Spleen (tissue), 11 donors: ENCODE data around the gene MED29. TPM values are rescaled to one million over a fixed set of nuclear protein-coding genes. Genes with fewer than 3 reads are reported as not detected.

Experiments
- DNase-seq: peaks from one replicate; pipeline ENCODE4 v3.0.0-alpha.2; 2020
- H3K27ac ChIP-seq, 8 donors: fragments of 200-600 bp; sonication (generic) in 7 of 8; 1 replicate in 4 of 8; 2 replicates in 4 of 8; pipeline versions ENCODE4 v1.5.0 to v1.8.0; 2016 to 2021; ENCODE audit warnings: inconsistent platforms in 4 of 8, mild to moderate bottlenecking in 4 of 8, moderate library complexity in 1 of 8
- H3K27me3 ChIP-seq, 7 donors: fragments of 200-600 bp; sonication (generic) in 6 of 7; replicated peaks in 1 of 7; 1 replicate in 4 of 7; 2 replicates in 3 of 7; pipeline versions ENCODE4 v1.5.0 to v1.8.0; 2016 to 2021; ENCODE audit warnings: inconsistent platforms in 3 of 7, mild to moderate bottlenecking in 1 of 7
- H3K36me3 ChIP-seq, 6 donors: fragments of 200-600 bp; sonication (generic) in 5 of 6; 1 replicate in 4 of 6; 2 replicates in 2 of 6; pipeline versions ENCODE4 v1.5.0 to v1.8.0; 2016 to 2021; ENCODE audit warnings: inconsistent platforms in 2 of 6
- H3K4me1 ChIP-seq, 6 donors: fragments of 200-600 bp; sonication (generic) in 5 of 6; 1 replicate in 3 of 6; 2 replicates in 3 of 6; pipeline versions ENCODE4 v1.5.0 to v1.8.0; 2016 to 2021; ENCODE audit warnings: inconsistent platforms in 3 of 6
- H3K4me3 ChIP-seq, 8 donors: fragments of 200-600 bp; sonication (generic) in 7 of 8; 1 replicate in 4 of 8; 2 replicates in 4 of 8; pipeline versions ENCODE4 v1.5.0 to v1.8.0; 2016 to 2021; ENCODE audit warnings: inconsistent platforms in 4 of 8, mild to moderate bottlenecking in 4 of 8, moderate library complexity in 2 of 8
- H3K9me3 ChIP-seq, 8 donors: fragments of 200-600 bp; sonication (generic) in 7 of 8; 1 replicate in 4 of 8; 2 replicates in 4 of 8; pipeline versions ENCODE4 v1.5.0 to v1.8.0; 2016 to 2021; ENCODE audit warnings: inconsistent platforms in 4 of 8
- CTCF ChIP-seq, 11 experiments: fragments of 200-600 bp in 7 of 11; fragments of 450-650 bp in 4 of 11; sonication (generic) in 4 of 11; IDR thresholded peaks in 8 of 11; conservative IDR thresholded peaks in 3 of 11; 1 replicate in 7 of 11; 2 replicates in 4 of 11; pipeline versions ENCODE4 v1.4.0 to v1.8.0; 2016 to 2021; ENCODE audit warnings: antibody characterized with exemption in 11 of 11, inconsistent platforms in 4 of 11, mild to moderate bottlenecking in 1 of 11
- POLR2A ChIP-seq, 3 donors: fragments of 450-650 bp; IDR thresholded peaks; one replicate each; pipeline ENCODE4 v1.5.1; 2017; ENCODE audit warnings: antibody characterized with exemption in 3 of 3, mild to moderate bottlenecking in 1 of 3
- POLR2AphosphoS5 ChIP-seq, 3 donors: sonication (generic); formaldehyde crosslinking; IDR thresholded peaks; one replicate each; pipeline ENCODE4 v1.5.1; 2017; ENCODE audit warnings: antibody characterized with exemption in 3 of 3
- WGBS, 5 donors: extraction: QIAGEN DNeasy Blood & Tissue Kit in 3 of 5; methylation state at CpG; one replicate each; pipeline versions ENCODE4 v1.1.5 to v1.1.7; 2013 to 2018; 5-methylcytosine and 5-hydroxymethylcytosine counted together
- intact Hi-C: fragments of 100-400 bp; cut with DNase I; formaldehyde crosslinking; loops from one replicate; pipeline ENCODE4 v1.15.0; 2023; ENCODE audit warnings: low total_unique reads
- polyA plus RNA-seq, 3 donors: library from polyadenylated mRNA; stranded (reverse); fragments of 200-250 nt; gene quantifications; one replicate each; pipeline ENCODE4 v1.2.1, GENCODE V29; 2013
- total RNA-seq, 7 donors: library from RNA; depleted of rRNA in 3 of 7; stranded (reverse); fragments of >200 nt in 3 of 7; fragmentation: NEBNext Ultra II Directional in 4 of 7; extraction: Animal tissue kit (Norgen Biotek cat#: 25700) in 4 of 7; gene quantifications; one replicate each; pipeline versions ENCODE4 v1.1.0 to v1.2.1, GENCODE V29; 2016 to 2021
- donor health status: healthy with polysubstance abuse.
- donor health status: DM: no; HTN: no; CAD: no; lungs with moderate emphysema.
- donor health status: DM: no; HTN: no; CAD: no.
- donor health status: Bipolar disorder and iron deficiency.
- donor health status: healthy.
- donor health status: DM: no; HTN: no; CAD: no.
- donor health status: DM: yes; HTN: yes; CAD: no.

Gene MED29
- total and polyA plus RNA-seq, 10 donors: 15.5 to 45.7 (median 30.4) TPM

DNA sequence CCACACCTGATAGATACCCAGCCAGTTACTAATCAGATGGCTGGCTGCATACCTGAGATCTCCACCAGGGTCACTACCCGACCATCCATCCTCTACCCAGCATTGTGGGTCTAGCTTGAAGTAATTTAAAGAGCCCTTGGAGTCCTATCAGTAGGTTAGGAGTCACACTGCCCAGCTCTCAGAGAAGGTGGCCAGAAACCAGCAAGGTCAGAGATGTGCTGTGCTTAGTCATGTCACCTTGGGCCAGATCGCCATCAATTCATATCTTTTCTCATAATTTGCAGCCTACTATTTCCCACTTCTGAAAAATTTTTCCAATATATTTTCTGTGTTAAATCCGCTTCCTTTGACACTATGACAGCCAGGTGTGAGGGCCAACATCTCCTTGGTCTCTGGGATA lies 35.1 kb upstream of the MED29 start:
- 73 to 91% (median 87%) methylated on average over 3 of the region's 3 CpGs for WGBS, 5 donors
- no peaks in the 10 kb centered on the region for H3K27me3 ChIP-seq
- peaks cover 0 to 17% (median 10%) of the 10 kb centered on the region in 6 donors for H3K4me1 ChIP-seq
- peak overlapping the region in 1 of 8 donors; percentile 3 for H3K27ac ChIP-seq
- intact Hi-C loops: no loop called here
- H3K36me3 ChIP-seq: peaks cover 0 to 100% (median 86%) of the 10 kb centered on the region in 6 donors
- no peaks in the 10 kb centered on the region for H3K9me3 ChIP-seq
- TF ChIP-seq POLR2A (IDR thresholded peaks at IDR 0.05) (no peak), CTCF (IDR thresholded peaks at IDR 0.05 in 8 of 11, conservative IDR thresholded peaks at IDR 0.05 in 3 of 11) (no peak), POLR2AphosphoS5 (IDR thresholded peaks at IDR 0.05) (no peak)
- DNase-seq: no peak
- H3K4me3 ChIP-seq: no peak overlapping the region

- Histone ChIP-seq H3K4me1 (peaks cover 0 to 11% (median 6%) of the 10 kb centered on the region in 6 donors), H3K9me3 (no peaks in the 10 kb centered on the region), H3K27me3 (no peaks in the 10 kb centered on the region), H3K27ac (peak overlapping the region in 1 of 8 donors; percentile 3), H3K36me3 (peaks cover 0 to 100% (median 91%) of the 10 kb centered on the region in 6 donors), H3K4me3 (no peak overlapping the region)
- WGBS, 5 donors: 77 to 92% (median 83%) methylated on average over 11 to 18 of the region's 18 CpGs
- no peak for DNase-seq
- intact Hi-C loops: no loop called here
- no peak for TF ChIP-seq POLR2A (IDR thresholded peaks at IDR 0.05)
- peak in 1 of 3 donors; percentile 22 for TF ChIP-seq POLR2AphosphoS5 (IDR thresholded peaks at IDR 0.05)
- no peak for TF ChIP-seq CTCF (IDR thresholded peaks at IDR 0.05 in 8 of 11, conservative IDR thresholded peaks at IDR 0.05 in 3 of 11)
Measured at GRCh38 chr19:39356647-39357046, 34.5 kb upstream of the MED29 start.

DNA sequence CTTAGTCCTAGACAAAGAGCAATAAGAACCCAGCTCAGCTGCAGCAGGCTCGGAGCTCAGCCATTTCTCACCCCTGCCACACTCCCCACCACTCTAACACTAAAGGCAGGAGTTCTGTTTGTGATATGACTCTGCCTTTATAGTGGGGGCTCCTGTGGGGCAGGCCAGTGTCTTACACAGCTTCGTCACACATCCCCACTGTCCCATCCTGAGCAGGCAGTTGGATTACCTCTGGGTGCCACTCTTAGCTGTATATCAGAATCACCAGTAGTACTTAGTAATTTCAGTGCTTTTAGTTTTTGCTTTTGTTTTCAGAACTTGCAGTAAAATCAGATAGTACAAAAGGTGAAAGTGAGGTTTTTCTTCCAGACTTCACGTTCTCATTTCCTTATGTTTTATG lies 32.2 kb upstream of the MED29 start:
- Histone ChIP-seq H3K9me3 (no peaks in the 10 kb centered on the region), H3K27me3 (no peaks in the 10 kb centered on the region), H3K27ac (no peak overlapping the region), H3K36me3 (peaks cover 0 to 100% (median 82%) of the 10 kb centered on the region in 6 donors), H3K4me3 (no peak overlapping the region), H3K4me1 (peaks cover 4 to 24% (median 18%) of the 10 kb centered on the region in 6 donors)
- TF ChIP-seq POLR2AphosphoS5 (IDR thresholded peaks at IDR 0.05) (no peak), POLR2A (IDR thresholded peaks at IDR 0.05) (no peak), CTCF (IDR thresholded peaks at IDR 0.05 in 8 of 11, conservative IDR thresholded peaks at IDR 0.05 in 3 of 11) (no peak)
- intact Hi-C loops: no loop called here
- no peak for DNase-seq
- WGBS, 5 donors: 87 to 93% (median 90%) methylated on average over 3 of the region's 3 CpGs

- Histone ChIP-seq H3K9me3 (no peaks in the 10 kb centered on the region), H3K27me3 (no peaks in the 10 kb centered on the region), H3K4me3 (no peak overlapping the region), H3K4me1 (peaks cover 5 to 34% (median 23%) of the 10 kb centered on the region in 6 donors), H3K36me3 (peaks cover 0 to 100% (median 69%) of the 10 kb centered on the region in 6 donors), H3K27ac (no peak overlapping the region)
- intact Hi-C loops: no loop called here
- no peak for DNase-seq
- no peak for TF ChIP-seq CTCF (IDR thresholded peaks at IDR 0.05 in 8 of 11, conservative IDR thresholded peaks at IDR 0.05 in 3 of 11)
- WGBS, 5 donors: 80 to 100% (median 96%) methylated on average over 1 of the region's 1 CpG
Measured at GRCh38 chr19:39360599-39360998, 30.6 kb upstream of the MED29 start.
